NCI-H774 (cell line): ENCODE measurements around the gene ECHDC1.

ENCODE experiments used
- DNase-seq: peaks from one replicate; lab custom pipeline; 2025; lab: John Stamatoyannopoulos, UW

The ECHDC1 gene

DNA sequence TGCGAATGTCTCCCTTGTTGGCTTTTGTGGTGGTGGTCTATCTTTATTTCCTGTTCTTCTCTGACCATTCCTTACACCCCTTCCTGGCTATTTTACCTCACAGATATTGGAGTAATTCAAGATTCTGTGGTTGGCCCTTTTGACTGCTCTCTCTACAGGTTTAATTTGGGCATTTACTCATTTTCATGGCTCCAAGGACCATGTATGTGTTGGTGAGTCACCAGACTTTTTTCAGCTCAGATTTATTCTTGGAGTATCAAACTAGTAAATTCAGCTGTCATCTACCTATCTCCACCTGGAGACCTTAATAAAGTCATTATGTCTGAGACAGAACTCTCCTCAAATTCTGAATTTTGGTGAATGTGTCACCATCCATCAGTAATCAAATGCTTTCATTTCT is 61.2 kb downstream of the ECHDC1 start:
- DNase-seq: no peak

DNA sequence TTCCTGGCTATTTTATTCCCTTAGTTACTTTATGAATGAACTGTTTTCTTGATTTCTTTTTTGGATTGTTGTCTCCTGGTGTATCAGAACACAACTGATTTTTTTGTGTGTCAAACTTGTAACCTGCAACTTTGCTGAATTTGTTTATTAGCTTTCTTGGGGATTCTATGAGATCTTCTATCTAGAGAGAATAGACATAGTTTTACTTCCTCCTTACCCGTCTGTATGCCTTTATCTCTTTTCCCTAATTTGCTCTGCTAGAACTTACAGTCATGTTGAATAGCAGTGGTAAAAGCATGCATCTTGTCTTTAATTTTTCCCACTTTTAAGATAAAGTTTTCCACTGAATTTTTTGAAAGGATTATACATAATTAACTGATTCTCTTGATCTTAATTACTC is 63.6 kb downstream of the ECHDC1 start:
- DNase-seq: no peak

DNA sequence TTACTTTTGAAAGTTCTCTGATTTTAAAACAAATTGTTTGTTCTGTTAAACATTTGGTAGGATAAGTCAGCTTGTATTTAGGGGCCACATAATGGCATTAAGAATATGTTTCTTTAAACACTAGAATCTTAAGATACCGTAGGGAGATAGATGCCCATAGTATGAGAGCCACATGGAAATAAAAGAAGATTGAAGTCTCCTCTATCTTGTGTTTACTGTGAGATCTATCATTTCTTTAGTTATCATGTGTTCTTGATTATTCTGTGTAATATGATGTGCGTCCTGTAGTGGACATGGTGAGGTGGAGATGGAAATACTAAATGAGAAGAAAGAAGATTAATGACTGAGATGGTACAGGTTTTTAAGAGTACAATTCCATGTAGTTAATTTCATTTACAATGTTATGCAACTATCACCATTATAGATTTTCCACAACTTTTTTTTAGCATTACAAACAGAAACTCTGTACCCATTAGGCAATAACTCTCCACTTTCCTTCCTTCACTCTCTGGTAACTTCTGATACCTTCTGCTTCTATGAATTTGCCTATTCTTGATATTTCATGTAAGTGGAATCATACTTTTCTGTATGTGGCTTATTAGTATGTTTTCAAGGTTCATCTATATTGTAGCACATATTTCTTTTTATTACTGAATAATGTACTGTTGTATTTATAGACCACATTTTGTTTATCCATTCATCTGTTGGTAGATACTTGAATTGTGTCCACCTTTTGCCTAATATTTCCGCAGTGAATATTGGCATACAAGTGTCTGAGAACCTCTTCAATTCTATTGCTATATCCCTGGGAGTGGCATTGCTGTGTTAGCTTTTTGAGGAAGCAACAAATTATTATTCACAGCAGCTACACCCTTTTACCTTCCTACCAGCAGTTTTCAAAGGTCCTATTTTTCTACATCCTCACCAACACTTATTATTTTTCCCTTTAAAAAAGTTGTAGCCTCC is 65.2 kb downstream of the ECHDC1 start:
- no peak for DNase-seq

DNA sequence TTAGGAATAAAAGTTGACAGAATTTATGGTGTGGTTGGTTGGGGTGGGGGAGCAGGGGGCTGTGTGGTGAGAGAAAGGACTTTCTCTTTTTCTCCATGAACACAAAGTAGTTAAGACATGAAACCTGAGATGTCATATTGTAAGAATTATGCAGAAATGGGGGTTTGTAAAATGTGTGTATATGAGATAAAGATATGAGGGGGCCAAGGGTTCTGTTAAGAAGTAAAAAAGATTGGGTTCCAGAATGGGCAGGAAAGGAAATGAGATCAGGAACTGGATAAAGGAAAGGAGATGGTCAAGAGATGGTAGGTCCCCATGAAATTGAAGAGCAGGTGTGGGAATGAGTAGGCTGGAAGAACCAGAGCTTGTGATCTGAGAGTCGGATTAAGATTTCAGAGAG is 67.1 kb downstream of the ECHDC1 start:
- no peak for DNase-seq

DNA sequence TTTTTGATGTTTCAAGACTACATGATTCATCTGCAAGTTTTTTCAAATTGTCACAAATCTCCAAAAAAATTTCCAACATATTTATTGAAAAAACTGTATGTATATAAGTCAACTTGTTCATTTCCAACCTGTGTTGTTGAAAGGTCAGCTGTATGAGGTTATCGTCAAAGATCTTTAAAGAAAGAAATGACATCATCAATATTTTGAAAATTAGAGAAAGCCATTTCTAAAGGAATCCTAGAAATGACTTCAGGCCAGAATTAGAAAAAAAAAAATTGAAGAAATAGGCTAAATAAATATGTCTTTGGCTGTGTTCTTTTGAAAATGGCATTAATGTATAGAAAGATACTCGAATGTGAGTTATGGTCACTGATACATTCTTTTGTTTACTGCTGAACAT is 69.9 kb downstream of the ECHDC1 start:
- no peak for DNase-seq

DNA sequence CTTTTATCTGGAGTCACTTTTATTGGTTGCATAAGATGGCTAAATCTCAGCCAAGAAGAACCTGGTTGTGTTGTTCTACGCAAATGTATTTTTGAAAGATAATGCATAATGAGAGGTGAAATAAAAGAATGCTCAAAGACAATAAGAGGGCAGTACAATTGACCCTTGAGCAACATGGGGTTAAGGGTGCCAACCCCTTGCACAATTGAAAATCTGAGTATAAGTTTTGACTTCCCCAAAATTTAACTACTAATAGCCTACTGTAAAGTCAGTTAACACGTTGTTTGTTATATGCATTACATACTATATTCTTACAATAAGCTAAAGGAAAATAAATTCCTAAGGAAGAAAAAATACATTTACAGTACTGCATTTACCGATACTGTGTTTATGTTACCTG is 70.8 kb downstream of the ECHDC1 start:
- DNase-seq: no peak

DNA sequence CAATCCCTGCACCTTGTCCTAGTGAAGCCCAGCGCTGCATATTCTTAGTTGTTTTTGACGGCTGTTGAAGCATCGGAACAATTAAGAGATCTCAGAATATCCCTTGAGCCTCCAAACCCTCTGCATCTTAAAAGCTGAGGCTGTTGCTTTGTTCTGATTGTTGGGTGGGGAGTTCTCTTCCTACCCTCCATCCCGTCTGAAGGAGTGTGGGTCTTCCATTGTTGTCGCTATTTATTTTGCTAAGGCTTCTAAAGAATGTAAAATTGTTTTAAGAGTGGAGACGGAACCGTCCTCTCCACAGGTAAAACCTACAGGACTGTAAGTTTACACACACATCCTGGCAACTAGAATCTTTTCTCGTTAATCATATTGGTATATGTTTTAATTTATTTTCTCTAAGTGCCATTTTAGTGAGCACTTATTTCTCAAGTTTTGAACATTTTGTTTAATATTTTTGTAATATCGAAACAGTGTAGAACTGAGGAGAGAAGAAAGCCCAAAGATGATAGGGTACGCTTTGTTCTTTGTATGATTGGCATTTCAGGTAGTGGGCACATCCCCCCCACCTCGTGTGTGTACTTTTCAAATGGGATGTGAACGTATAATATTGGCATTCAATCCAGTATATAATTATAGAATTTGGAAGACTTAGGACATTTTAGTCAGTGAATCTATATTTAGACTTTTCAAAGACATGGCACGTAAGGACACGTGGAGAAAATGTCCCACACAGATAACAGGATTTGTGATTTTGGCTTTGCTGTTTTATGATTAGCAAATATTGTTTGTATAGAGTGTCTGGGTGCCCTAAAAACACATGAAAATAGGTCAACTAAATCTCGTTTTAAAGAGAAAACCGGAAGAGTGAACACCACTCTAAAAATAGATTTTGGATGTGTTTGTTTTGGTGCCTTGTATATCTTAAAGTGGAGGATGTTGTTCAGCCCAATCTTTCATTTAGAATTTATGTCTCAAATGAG is 75.5 kb downstream of the ECHDC1 start:
- no peak for DNase-seq

DNA sequence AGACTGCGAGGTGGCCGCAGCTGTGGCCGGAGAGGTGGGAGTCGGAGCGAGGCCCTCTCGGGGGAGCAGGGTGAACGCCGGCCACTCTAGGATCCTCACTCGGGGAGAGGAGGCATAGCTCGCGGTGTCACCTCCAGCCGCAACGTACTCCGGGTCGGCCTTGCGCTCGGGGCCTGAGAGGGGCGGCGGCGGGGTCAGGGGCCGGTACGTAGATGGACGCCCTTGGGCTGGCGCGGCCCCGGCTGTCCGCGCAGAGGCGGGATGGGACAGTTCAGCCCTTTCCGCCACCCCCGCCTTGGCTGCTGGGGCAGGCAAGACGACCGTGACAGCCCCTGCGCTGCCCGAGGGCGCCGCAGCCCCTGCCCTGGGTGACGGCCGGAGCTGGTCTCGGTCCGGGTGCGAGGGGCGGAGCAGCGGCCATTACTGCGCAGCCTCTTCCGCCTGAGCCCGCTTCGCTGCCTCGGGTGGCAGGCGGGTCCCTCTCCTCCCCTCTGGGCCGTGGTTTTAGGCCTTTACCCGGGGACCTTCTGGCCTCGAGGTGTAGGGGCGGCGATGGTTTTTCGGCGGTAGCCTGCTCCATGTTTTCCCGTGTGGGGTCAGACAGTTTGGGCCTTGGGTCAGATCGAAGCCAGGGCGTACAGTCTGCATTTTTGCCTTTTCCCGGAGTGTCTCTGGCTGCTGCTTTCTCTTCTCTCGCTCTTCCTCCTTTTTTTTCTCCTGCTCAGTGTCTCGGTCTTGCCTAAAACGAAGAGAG is 76.3 kb downstream of the ECHDC1 start:
- peak; percentile 79 for DNase-seq

DNA sequence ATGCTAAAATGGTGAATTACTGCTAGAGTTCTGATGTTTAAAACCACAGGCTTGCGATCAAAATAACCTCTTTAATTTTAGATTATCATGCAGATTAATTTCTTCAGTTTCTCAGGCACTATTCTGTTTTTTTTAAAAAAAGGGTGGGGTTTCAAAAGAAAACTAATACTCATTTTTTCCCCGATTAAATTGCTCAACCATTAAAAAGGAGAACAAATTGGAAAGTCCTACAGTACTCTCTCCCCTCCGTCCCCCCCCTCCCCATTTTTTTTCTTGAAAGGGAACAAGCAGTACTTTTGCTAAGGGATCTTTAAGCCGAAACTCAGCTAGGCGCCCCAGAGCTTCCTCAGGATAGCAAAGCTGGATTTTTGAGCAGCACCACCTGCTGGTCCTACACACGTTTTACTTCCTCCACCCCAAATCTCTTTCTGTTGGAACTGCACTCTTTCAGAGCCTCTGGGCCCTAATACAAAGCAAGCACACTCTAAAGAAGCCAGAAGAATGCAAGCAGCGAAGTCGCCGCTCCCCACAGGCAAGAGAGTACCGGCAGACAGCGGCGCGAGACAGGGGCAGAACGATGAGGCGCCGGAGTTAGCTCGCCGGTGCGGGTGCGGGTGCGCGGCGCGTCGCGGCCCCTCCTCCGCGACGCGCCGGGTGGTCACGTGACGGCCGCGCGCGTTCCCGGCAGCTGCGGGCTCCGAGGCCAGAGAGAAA is 77.1 kb downstream of the ECHDC1 start, which contains the start of gene RNF146:
TSS of gene RNF146 (plus strand) at position 687 of the 714 bp plus-strand sequence. CDS start 13,475 bp downstream, outside the sequence.
- peak; percentile 93 for DNase-seq

DNA sequence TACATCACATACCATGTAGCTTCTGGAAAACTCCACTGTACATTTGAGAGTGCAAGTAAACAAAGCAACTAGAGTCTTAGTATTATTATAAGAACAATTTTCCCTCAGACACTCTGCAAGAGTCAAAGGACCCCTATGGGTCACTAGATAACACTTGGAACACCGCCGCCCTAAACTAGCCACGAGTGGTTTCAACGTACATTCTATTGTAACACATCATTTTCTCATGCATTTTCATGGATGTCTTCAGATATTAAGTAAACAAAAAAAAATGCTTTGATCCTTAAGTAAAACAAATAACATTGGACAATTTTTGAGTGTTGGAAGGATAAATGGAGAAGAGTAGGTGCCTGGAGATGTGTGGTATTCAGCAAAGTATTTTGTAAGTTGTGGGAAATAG is 79.9 kb downstream of the ECHDC1 start:
- no peak for DNase-seq

DNA sequence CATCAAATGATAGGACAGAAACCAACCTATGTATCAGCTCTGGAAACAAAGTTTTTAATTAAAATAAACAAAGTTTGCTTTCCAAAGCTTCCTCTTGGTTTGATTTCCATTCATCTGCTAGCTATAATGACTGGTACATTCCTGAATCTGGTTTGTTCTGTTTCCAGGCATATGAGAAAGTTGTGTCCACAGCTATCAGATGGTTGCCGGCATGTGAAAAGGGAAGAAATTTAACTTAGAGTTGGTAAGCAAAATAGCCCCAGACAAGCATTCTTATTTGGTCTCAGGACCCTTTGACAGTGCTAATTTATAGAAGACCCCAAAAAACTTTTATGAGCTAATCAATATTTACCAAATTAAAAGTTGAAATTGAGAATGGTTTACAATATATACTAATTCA is 80.5 kb downstream of the ECHDC1 start:
- DNase-seq: no peak

DNA sequence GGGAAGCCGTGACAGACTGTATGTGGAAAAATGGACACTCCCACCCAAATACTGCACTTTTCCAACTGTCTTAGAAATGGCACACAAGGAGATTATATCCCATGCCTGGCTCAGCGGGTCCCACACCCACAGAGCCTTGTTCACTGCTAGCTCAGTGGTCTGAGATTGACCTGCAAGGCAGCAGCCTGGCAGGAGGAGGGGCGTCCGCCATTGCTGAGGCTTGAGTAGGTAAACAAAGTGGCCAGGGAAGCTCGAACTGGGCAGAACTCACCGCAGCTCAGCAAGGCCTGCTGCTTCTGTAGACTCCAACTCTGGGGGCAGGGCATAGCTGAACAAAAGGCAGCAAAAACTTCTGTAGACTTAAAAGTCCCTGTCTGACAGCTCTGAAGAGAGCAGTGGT is 88.1 kb downstream of the ECHDC1 start:
- DNase-seq: no peak

DNA sequence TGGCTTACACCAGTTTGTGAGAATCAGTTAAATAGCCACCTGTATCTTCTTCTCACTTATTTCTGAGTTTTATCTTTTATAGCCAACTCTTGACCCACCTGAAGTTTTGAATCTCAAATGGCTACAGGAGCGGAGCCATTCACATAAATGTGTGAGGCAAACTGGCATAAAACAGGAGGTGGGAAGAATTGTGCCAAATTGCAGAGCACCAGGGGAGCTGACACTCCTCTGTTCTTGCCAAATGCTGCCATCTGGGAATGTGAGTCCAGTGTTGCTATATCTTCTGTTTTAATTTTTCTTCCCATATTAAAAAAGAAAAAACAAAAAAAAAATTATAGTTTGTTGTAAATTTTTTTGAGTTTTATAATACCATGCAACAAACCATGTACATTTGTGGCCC is 93.8 kb downstream of the ECHDC1 start:
- DNase-seq: no peak

DNA sequence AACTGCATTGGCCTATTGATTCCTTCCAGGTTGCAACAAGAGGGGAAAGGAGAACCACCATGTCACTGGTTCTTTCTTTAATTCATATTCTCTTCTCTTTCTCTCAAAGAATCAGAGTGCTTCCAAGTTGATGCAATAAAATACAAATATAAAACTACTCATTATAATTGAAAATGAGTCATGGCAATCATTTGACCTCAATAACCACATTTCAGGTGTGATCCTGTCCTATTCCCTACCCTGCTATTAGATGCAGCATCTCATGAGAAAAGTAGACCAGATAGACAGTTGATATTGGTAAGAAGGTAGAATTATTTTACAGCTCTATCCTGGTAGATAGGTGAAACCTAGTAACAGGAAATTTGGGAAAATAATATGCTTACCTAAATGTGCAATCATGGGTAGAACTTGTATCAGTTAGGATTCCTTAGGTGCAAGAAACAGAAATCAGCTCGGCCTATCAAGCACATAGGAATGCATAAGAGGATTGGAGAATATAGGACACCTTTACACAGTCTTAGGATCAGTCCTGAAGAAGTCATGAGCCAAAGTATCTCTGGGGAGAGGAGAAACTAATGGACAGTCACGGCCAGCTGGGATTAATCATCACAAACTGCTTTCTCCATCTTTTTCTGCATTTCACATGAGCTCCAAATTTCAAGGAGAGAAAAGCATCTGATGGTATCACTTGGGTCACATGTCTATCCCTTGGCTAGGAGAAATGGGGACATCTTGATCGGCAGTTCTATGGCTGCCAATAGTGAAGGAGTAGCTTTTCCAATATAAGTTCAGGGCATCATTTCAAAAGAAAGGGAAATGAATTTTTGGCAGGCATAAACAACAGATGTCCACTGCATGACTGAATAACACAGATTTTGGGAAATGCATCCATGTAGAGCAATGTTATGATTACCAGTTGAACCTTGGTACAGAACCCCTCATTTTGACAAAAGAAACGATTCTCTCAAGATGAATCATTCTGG is 96.0 kb downstream of the ECHDC1 start:
- no peak for DNase-seq

DNA sequence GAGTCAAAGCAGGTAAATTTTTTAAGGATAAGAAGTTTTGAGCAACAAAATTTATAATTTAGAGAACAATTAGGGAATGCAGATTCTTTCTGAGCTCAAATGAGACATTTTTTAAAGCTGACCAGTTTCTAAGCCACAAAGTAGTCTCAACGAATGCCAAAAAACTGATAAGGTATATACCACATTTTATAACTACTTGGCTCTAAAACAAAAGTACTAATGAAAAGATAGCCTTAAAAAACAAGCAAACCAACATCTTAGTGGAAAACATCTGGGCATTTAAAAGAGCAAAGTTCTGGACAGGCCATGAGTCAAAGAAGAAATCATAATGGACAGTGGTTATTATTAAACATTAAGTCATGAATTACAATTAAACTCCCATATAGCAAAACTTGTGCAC is 99.9 kb downstream of the ECHDC1 start:
- no peak for DNase-seq
